Esophagus squamous epithelium (tissue), 5 donors: ENCODE data around the gene TCAP. TPM values are rescaled to one million over a fixed set of nuclear protein-coding genes. Genes with fewer than 3 reads are reported as not detected.

Experiments used
- DNase-seq: peaks from one replicate; lab custom pipeline; 2025; lab: John Stamatoyannopoulos, UW
- H3K27ac ChIP-seq, 4 donors: fragments of 200-600 bp; sonication (generic); one replicate each; pipeline ENCODE4 v1.5.1; 2016 to 2019; ENCODE audit warnings: mild to moderate bottlenecking in 1 of 4
- H3K27me3 ChIP-seq, 4 donors: fragments of 200-600 bp; sonication (generic); 1 replicate in 3 of 4; 2 replicates in 1 of 4; pipeline versions ENCODE4 v1.5.1 to v1.6.0; 2017 to 2021; ENCODE audit warnings: antibody characterized with exemption in 1 of 4
- H3K36me3 ChIP-seq, 3 donors: fragments of 200-600 bp; sonication (generic); one replicate each; pipeline ENCODE4 v1.5.1; 2016 to 2019
- H3K4me1 ChIP-seq, 3 donors: fragments of 200-600 bp; sonication (generic); one replicate each; pipeline ENCODE4 v1.5.1; 2017 to 2019
- H3K4me3 ChIP-seq, 4 donors: fragments of 200-600 bp; sonication (generic); 1 replicate in 3 of 4; 2 replicates in 1 of 4; pipeline ENCODE4 v1.5.1; 2016 to 2019; ENCODE audit warnings: mild to moderate bottlenecking in 2 of 4, moderate library complexity in 1 of 4
- H3K9me3 ChIP-seq, 3 donors: fragments of 200-600 bp; sonication (generic); one replicate each; pipeline ENCODE4 v1.5.1; 2016 to 2019
- POLR2A ChIP-seq, 4 donors: fragments of 450-650 bp; IDR thresholded peaks; one replicate each; pipeline ENCODE4 v1.6.1; 2017; ENCODE audit warnings: antibody characterized with exemption in 4 of 4, mild to moderate bottlenecking in 4 of 4, moderate library complexity in 3 of 4
- WGBS, 2 donors: methylation state at CpG; one replicate each; pipeline ENCODE4 v1.1.5; 2018; 5-methylcytosine and 5-hydroxymethylcytosine counted together
- intact Hi-C: fragments of 100-400 bp; cut with DNase I; formaldehyde crosslinking; loops from one replicate; pipeline ENCODE4 v1.15.0; 2022
- total RNA-seq, 4 donors: library from RNA; depleted of rRNA; stranded (reverse); fragments of >200 nt; gene quantifications; one replicate each; pipeline ENCODE4 v1.1.0, GENCODE V29; 2016
- TF ChIP-seq, protein P1 (sequence below), 6 experiments: fragments of 450-650 bp in 4 of 6; fragments of 200-600 bp in 2 of 6; sonication (generic) in 2 of 6; IDR thresholded peaks; one replicate each; pipeline ENCODE4 v1.5.1; 2016 to 2019; ENCODE audit warnings: antibody characterized with exemption in 6 of 6, mild to moderate bottlenecking in 4 of 6, moderate library complexity in 4 of 6
- donor health status: DM: yes; HTN: yes; CAD: no.

TCAP gene
- total RNA-seq, 4 donors from 2014 or later: 0.11 to 0.57 (median 0.29) TPM

DNA sequence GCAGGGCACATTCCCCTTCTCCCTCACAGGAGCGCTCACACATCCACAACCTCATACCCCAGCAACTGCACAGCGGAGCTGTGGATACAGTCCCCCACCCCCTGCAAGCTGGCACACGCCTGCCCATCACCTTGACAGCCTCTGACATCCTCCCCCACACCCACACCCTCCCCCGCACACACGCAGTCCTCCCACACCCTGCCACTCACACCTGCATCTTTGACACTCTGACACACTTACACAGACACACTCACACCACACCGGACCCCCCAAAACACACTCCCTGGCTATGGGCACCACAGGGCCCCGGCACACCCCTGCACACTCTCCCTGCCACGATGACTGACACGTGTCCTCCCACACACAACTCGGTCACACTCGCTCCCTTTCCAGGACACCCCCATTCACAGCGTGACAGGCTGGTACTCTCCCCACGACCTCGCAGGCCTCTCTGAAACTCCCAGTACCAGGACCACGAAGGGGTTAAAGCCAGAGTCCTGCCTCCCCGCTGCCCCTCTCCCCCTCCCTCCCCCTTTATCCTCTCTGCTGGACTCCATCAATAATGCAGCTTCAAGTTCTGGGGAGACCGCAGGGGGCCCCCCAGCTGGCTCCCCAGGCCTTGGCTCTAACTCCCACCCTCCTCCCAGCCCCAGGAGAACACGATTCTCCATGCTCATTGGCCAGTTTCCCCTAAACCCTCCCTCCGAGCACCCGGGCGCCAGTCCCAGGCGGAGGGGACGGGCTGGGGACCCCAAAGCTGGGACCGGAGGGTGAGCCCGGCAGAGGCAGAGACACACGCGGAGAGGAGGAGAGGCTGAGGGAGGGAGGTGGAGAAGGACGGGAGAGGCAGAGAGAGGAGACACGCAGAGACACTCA lies 38.7 kb upstream of the TCAP start, which contains the start of gene PPP1R1B:
PPP1R1B (plus strand) TSS at position 782 of the 876 bp plus-strand sequence. CDS start 441 bp downstream, outside the sequence.
- Histone ChIP-seq H3K27ac (peak within 1 kb of the TSS in 2 of 4 donors; percentile 42 to 80), H3K9me3 (no peaks in the 10 kb centered on the region), H3K36me3 (no peaks in the 10 kb centered on the region), H3K4me1 (peaks cover 39 to 82% (median 47%) of the 10 kb centered on the region in 3 donors), H3K27me3 (peaks cover 0 to 72% (median 9%) of the 10 kb centered on the region in 4 donors), H3K4me3 (peak within 1 kb of the TSS; percentile 10 to 59 (median 40))
- TF ChIP-seq POLR2A (IDR thresholded peaks at IDR 0.05): no peak
- TF ChIP-seq, protein P1, sequence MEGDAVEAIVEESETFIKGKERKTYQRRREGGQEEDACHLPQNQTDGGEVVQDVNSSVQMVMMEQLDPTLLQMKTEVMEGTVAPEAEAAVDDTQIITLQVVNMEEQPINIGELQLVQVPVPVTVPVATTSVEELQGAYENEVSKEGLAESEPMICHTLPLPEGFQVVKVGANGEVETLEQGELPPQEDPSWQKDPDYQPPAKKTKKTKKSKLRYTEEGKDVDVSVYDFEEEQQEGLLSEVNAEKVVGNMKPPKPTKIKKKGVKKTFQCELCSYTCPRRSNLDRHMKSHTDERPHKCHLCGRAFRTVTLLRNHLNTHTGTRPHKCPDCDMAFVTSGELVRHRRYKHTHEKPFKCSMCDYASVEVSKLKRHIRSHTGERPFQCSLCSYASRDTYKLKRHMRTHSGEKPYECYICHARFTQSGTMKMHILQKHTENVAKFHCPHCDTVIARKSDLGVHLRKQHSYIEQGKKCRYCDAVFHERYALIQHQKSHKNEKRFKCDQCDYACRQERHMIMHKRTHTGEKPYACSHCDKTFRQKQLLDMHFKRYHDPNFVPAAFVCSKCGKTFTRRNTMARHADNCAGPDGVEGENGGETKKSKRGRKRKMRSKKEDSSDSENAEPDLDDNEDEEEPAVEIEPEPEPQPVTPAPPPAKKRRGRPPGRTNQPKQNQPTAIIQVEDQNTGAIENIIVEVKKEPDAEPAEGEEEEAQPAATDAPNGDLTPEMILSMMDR (IDR thresholded peaks at IDR 0.05): no peak
- intact Hi-C loops: no loop called here
- no peak for DNase-seq
- WGBS, 2 donors: 6 to 18% methylated on average over 21 to 22 of the region's 29 CpGs

DNA sequence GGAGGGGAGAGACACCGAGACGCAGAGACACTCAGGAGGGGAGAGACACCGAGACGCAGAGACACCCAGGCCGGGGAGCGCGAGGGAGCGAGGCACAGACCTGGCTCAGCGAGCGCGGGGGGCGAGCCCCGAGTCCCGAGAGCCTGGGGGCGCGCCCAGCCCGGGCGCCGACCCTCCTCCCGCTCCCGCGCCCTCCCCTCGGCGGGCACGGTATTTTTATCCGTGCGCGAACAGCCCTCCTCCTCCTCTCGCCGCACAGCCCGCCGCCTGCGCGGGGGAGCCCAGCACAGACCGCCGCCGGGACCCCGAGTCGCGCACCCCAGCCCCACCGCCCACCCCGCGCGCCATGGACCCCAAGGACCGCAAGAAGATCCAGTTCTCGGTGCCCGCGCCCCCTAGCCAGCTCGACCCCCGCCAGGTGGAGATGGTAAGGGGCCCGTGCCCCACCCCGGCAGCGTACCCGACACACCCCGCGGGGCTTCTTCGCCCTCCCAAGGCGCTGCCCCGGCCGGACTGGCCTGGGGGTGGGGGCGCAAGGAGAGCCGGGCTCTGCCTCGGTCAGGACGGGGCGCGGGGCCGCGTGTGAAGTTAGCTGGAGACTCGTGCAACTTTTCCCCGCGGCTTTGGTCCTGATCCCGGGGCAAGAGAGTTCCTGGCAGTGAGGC lies 38.0 kb upstream of the TCAP start:
- H3K36me3 ChIP-seq: no peaks in the 10 kb centered on the region
- H3K4me1 ChIP-seq: peaks cover 39 to 82% (median 45%) of the 10 kb centered on the region in 3 donors
- DNase-seq: no peak
- H3K4me3 ChIP-seq: peak overlapping the region; percentile 10 to 59 (median 40)
- H3K9me3 ChIP-seq: no peaks in the 10 kb centered on the region
- TF ChIP-seq POLR2A (IDR thresholded peaks at IDR 0.05): no peak
- H3K27ac ChIP-seq: peak overlapping the region in 2 of 4 donors; percentile 42 to 80
- 1 to 10% methylated on average over 7 to 14 of the region's 72 CpGs for WGBS, 2 donors
- peaks cover 0 to 76% (median 9%) of the 10 kb centered on the region in 4 donors for H3K27me3 ChIP-seq
- intact Hi-C loops: no loop called here

DNA sequence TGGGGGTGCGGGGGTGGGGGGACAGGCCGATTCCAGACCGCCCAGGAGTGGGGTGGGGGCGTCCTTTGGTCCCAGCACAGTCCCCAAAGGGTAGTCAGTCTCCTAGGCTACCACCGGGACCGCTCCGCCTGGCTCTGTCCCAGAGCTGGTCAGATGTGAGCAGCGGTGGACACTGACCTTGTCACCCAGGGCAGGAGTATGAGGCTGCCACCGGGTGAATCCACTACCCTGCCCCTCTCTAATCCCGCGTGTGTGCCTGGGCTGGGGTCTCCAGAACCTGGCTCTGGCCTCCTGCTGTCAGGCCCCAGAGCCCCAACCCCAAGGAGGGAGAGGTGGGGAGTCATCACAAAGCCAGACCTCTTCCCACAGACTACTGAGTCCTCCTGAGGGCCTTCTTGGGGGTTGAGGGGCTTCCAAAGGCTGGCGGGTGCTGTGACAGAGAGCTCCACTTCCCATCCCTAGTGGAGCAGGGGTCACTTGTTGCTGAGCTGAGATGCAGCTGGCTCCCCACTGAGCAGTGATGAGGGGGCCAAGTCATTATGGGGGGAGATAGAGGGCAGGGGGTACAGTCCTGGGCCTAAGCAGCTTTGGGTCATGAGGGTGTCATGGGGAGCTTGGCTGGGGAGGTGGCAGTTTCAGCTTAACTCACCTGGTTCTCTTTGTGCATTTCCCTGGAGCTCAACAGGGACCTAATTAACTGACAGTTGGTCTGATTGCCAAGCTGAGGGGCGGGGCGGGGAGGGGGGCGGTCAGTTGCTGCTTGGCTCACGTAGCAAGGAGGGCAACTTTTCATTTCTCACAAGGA lies 37.2 kb upstream of the TCAP start:
- 17 to 49% methylated on average over 1 to 3 of the region's 16 CpGs for WGBS, 2 donors
- Histone ChIP-seq H3K27me3 (peaks cover 0 to 77% (median 9%) of the 10 kb centered on the region in 4 donors), H3K27ac (peak overlapping the region in 2 of 4 donors; percentile 42 to 80), H3K36me3 (no peaks in the 10 kb centered on the region), H3K9me3 (no peaks in the 10 kb centered on the region), H3K4me1 (peaks cover 39 to 84% (median 42%) of the 10 kb centered on the region in 3 donors), H3K4me3 (peak overlapping the region in 2 of 4 donors; percentile 50 to 59)
- DNase-seq: no peak
- no peak for TF ChIP-seq POLR2A (IDR thresholded peaks at IDR 0.05)
- TF ChIP-seq, protein P1 (IDR thresholded peaks at IDR 0.05): no peak
- intact Hi-C loops: no loop called here

DNA sequence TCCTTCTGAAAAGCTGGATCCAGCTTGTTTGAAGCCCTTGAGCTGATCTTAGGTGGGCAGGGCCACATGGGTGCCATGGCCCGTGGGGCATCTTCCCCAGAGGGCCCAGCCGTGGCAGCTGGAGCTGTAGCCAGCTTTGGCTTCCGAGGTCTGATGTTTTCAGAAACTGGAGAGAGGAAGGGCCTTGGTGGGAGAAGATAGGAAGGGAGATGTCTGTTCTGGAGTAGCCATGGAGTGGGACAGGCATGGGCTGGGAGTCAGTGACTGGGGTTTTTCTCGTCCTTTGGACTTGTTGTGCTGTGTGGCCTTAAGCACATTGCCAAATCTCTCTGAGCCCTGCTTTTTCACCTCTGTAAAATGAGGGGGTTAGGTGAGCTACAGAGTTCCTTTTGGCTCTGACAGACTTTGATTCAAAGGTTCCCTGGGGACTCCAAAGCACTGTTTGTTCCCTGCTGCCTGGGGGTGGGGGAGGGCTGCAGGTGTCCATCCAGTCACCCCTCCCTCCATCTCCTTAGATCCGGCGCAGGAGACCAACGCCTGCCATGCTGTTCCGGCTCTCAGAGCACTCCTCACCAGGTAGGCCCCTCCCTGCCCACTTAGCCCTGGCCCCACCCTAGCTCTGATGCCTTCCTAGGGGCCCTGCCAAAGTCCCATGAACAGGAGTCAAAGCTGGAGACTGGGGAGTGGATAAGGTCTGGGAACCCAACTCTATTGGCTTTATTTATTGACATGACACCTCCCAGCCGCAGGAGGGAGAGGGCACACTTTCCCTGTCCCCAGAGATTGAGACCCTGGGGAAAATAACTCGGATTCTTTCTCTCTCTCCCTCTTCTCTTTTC lies 36.3 kb upstream of the TCAP start:
- no peak for TF ChIP-seq POLR2A (IDR thresholded peaks at IDR 0.05)
- TF ChIP-seq, protein P1 (IDR thresholded peaks at IDR 0.05): no peak
- peaks cover 0 to 77% (median 9%) of the 10 kb centered on the region in 4 donors for H3K27me3 ChIP-seq
- H3K9me3 ChIP-seq: no peaks in the 10 kb centered on the region
- H3K4me3 ChIP-seq: no peak overlapping the region
- peak overlapping the region in 1 of 4 donors; percentile 80 for H3K27ac ChIP-seq
- DNase-seq: no peak
- 67 to 71% methylated on average over 4 to 9 of the region's 10 CpGs for WGBS, 2 donors
- H3K36me3 ChIP-seq: no peaks in the 10 kb centered on the region
- intact Hi-C loops: no loop called here
- H3K4me1 ChIP-seq: peaks cover 31 to 74% (median 33%) of the 10 kb centered on the region in 3 donors
